CD4-positive, alpha-beta T cell treated with Interleukin-21 for 1 hour (primary cell): ENCODE measurements around the gene IZUMO4.
"Not testable (repeated sequence)": the region's sequence is repeated elsewhere in the genome, so short reads cannot be mapped to it uniquely, and the experiment has no call there.

Experiments used
- DNase-seq: peaks from one replicate; pipeline ENCODE4 v3.0.0-alpha.2; 2020

Gene IZUMO4

GRCh38 chr19:2129022-2129421 is 32.3 kb downstream of the IZUMO4 start:
- DNase-seq, result no peak

- DNase-seq, result no peak
Measured at GRCh38 chr19:2129486-2129885, 32.8 kb downstream of the IZUMO4 start.

GRCh38 chr19:2129892-2130770 is 33.4 kb downstream of the IZUMO4 start:
- DNase-seq, result no peak

- DNase-seq, result not testable (repeated sequence)
Measured at GRCh38 chr19:2131012-2131975, 34.6 kb downstream of the IZUMO4 start.

- DNase-seq, result no peak
Measured at GRCh38 chr19:2132191-2132590, 35.5 kb downstream of the IZUMO4 start.

GRCh38 chr19:2132731-2133490 is 36.2 kb downstream of the IZUMO4 start:
- DNase-seq, result no peak

- DNase-seq, result no peak
Measured at GRCh38 chr19:2135474-2136402, 39.0 kb downstream of the IZUMO4 start.

GRCh38 chr19:2136796-2137195 is 40.1 kb downstream of the IZUMO4 start:
- no peak for DNase-seq

- no peak for DNase-seq
Measured at GRCh38 chr19:2138061-2138728, 41.5 kb downstream of the IZUMO4 start.

- no peak for DNase-seq
Measured at GRCh38 chr19:2139385-2140137, 42.8 kb downstream of the IZUMO4 start.

- DNase-seq, result no peak
Measured at GRCh38 chr19:2140138-2140569, 43.4 kb downstream of the IZUMO4 start.

GRCh38 chr19:2142173-2142829 is 45.6 kb downstream of the IZUMO4 start:
- no peak for DNase-seq

- no peak for DNase-seq
Measured at GRCh38 chr19:2144190-2144589, 47.5 kb downstream of the IZUMO4 start.

GRCh38 chr19:2145831-2146241 is 49.1 kb downstream of the IZUMO4 start:
- DNase-seq, result no peak

- no peak for DNase-seq
Measured at GRCh38 chr19:2148482-2149135, 51.9 kb downstream of the IZUMO4 start.
